Kidney glomerular epithelial cell (primary cell): Measurements from ENCODE around the gene DNAJC17.

Experiments
- DNase-seq: peaks from one replicate; lab custom pipeline; 2025; lab: John Stamatoyannopoulos, UW

The DNAJC17 gene

DNA sequence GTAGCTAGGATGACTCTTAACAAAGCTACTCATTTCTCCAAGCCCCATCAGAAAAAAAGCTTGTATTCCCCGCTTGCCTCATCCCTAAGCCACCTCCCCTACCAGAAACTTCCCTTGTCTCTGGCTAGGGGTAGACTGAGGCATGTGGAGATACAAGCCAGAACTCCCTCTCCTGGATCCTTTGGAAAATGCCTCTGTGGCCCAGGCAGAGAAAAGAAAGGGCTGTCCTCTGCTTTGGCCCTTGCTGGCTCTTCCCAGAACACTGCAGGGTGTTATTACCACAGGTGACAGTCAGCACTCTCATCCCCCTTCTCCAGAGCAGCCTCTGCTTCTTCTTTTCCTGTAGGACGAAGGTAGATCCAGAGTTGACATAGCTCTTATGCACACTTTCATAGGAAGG is 67.4 kb downstream of the DNAJC17 start:
- no peak for DNase-seq

DNA sequence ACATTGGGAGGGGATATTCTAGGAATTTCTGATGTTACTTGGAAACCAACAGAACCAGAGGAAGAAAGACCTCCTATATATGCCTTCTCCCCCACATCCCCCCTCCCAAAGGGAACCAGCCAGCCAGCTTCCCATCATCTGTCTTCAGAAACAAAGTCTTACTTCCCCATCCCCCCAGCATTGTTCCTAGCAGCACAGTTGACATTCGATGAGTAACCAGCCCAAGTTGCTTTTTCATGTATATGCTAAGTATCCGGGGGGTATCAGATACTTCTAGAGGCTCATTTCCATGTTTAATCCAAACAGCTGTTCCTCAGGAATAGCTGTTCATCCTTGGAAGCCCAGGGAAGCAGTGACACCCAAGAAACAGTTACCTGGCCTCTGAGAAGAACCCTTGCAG is 68.2 kb downstream of the DNAJC17 start:
- no peak for DNase-seq

DNA sequence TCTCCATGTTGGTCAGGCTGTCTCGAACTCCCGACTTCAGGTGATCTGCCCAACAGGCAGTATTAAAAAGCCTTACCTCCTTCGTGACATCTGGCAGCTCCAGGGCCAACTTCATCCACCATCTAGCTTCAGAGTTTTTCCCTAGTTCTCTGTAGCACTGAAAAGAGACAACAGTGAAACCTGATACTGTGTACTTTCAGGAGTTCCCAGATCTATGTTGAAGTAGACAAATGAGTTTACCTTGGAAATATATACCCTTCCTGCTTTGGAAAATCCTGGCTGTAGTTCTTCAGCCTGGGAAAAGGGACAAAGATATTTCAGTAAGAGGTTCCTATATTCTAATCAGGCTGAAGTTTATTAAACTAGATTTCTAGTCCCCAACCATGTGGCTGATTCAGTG is 70.2 kb downstream of the DNAJC17 start:
- no peak for DNase-seq

- DNase-seq, result no peak
Measured at GRCh38 chr15:40736575-40736974, 70.7 kb downstream of the DNAJC17 start.

- no peak for DNase-seq
Measured at GRCh38 chr15:40731034-40731433, 76.2 kb downstream of the DNAJC17 start.

DNA sequence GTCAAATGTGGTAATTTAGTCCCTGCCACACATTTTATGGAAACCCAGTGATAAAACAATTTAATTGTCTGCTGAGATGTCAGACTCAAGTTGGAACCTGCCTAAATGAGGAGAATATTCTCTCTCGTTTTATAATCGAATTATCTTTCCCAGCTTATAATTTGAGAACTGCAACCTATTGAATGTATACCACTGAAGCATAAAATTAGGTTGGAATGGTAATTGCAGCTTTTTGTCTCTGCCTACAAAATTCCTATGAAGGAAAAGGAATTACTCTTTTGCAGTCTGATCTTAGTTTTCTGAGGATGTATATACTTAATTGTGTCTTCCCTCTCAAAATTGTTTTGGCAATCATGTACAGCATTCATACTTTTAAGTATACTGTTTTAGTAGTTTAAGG is 83.4 kb downstream of the DNAJC17 start:
- no peak for DNase-seq

GRCh38 chr15:40722934-40723333 is 84.3 kb downstream of the DNAJC17 start:
- no peak for DNase-seq

GRCh38 chr15:40722354-40722753 is 84.9 kb downstream of the DNAJC17 start:
- DNase-seq, result no peak

DNA sequence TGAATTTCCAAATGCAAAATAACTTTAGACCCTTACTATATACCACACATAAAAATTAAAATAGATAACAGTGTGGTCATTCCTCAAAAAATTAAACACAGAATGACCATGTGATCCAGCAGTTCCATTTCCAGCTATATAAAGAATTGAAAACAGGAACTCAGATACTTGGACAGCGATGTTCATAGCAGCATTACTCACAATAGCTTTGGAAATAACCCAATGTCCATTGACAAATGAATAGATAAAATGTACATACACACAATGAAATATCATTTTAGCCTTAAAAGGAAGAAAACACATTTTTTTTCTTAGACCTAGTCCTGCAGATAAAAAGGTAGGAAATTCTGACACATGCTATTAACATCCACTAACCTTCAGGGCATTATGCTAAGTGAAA is 85.6 kb downstream of the DNAJC17 start:
- DNase-seq, result no peak

DNA sequence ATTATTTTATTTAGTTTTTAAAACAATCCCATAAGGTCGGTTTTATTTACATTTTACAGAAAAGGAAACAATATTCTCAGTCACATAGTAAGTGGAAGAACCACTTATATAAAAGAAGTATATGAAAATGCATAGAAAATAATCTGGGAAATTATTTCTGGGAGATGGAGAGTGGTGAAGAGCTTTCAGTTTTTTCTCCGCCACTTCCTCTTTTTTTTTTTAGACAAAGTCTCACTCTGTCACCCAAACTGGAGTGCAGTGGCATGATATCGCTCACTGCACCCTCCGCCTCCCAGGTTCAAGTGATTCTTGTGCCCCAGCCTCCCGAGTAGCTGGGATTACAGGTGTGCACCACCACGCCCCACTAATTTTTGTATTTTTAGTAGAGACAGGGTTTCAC is 91.1 kb downstream of the DNAJC17 start:
- DNase-seq, result no peak
